K562 (cell line): ENCODE measurements around the gene CNOT2. TPM values are rescaled to one million over a fixed set of nuclear protein-coding genes. Genes with fewer than 3 reads are reported as not detected.
A peak's percentile ranks its signal among the peaks of the same experiment; 100 is the strongest.

Source experiments
- FOXK1 ChIP-seq: sonication (generic); formaldehyde crosslinking; IDR thresholded peaks from 2 replicates; pipeline ENCODE4 v1.8.0; 2022; ENCODE audit warnings: missing genetic modification reagents, mild to moderate bottlenecking, borderline replicate concordance
- polyA plus RNA-seq, 8 experiments: library from polyadenylated mRNA; depleted of rRNA in 4 of 8; stranded (reverse) in 5 of 8; unstranded in 3 of 8; fragments of >200 nt; fragmentation: Nextera tagmentation in 2 of 8; fragmentation: Illumina TruSeq in 1 of 8; extraction: Ambion mirVana in 2 of 8; extraction: Trizol in 1 of 8; gene quantifications; 2 replicates each; pipeline versions ENCODE4 v1.2.1 to v1.2.3, GENCODE V29; 2011 to 2014; ENCODE audit warnings: inconsistent platforms in 1 of 8, missing spikeins in 1 of 8
- total RNA-seq, 7 experiments: library from RNA; depleted of rRNA in 6 of 7; stranded (reverse); fragments of >200 nt in 6 of 7; fragmentation: Illumina TruSeq in 2 of 7; extraction: Trizol in 2 of 7; gene quantifications; 2 replicates each; pipeline versions ENCODE4 v1.2.1 to v1.2.3, GENCODE V29; 2011 to 2021; ENCODE audit warnings: low replicate concordance in 1 of 7
- TF ChIP-seq, protein P1 (sequence below), 2 experiments: fragments of 450-650 bp; IDR thresholded peaks; 2 replicates each; pipeline ENCODE4 v1.6.1; 2016; ENCODE audit warnings: mild to moderate bottlenecking in 2 of 2, borderline replicate concordance in 1 of 2, low read depth in 1 of 2, moderate library complexity in 1 of 2

Gene CNOT2
- total and polyA plus RNA-seq, 9 of the 15 experiments (the other 6 are each of a cell fraction or from before 2014, with no cell fraction given): 43.6 to 119 (median 84.4) TPM

DNA sequence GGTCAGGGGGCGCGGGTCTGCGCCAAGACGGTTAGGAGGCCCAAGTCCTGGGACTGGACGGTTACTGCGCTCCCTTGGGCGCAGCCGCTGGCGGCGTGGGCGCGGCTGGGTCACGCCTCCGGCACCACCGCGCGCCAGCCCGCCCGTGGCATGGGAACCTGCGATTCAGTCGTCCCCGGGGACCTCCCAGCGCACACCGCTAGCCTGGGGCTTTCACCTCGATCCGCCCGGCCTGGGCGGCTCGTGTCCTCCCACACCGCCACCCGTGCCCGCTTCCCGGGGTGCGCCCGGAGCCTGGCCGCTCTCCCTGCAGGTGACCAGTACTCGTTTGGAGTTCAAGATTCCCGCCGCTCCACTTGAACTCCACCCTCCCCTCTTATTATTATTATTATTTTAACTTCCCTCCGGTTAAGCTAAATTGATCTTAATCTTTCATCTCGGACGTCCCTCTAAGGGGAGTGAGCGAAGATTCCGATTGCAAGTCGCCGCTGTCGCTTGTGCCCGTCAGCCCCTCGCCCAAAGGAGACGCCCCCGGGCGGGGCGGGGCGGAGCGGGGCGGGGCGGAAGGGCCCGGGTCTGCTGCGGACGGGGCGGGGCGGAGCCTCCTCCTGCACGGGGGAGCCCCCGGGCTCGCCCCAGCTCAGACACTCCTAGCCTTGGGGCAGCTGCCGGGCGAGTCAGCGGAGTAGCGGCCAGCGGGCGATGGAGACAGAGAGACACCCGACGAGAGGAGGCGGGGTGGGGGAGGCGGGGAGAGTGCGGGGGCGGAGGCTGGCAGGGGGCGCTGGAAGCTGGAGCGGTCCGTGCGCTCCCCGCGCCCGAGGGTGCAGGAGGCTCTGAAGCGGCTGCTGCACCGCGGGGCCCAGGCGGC is 122.7 kb downstream of the CNOT2 start, which contains the start of gene KCNMB4 (continued):
- TF ChIP-seq, protein P1, sequence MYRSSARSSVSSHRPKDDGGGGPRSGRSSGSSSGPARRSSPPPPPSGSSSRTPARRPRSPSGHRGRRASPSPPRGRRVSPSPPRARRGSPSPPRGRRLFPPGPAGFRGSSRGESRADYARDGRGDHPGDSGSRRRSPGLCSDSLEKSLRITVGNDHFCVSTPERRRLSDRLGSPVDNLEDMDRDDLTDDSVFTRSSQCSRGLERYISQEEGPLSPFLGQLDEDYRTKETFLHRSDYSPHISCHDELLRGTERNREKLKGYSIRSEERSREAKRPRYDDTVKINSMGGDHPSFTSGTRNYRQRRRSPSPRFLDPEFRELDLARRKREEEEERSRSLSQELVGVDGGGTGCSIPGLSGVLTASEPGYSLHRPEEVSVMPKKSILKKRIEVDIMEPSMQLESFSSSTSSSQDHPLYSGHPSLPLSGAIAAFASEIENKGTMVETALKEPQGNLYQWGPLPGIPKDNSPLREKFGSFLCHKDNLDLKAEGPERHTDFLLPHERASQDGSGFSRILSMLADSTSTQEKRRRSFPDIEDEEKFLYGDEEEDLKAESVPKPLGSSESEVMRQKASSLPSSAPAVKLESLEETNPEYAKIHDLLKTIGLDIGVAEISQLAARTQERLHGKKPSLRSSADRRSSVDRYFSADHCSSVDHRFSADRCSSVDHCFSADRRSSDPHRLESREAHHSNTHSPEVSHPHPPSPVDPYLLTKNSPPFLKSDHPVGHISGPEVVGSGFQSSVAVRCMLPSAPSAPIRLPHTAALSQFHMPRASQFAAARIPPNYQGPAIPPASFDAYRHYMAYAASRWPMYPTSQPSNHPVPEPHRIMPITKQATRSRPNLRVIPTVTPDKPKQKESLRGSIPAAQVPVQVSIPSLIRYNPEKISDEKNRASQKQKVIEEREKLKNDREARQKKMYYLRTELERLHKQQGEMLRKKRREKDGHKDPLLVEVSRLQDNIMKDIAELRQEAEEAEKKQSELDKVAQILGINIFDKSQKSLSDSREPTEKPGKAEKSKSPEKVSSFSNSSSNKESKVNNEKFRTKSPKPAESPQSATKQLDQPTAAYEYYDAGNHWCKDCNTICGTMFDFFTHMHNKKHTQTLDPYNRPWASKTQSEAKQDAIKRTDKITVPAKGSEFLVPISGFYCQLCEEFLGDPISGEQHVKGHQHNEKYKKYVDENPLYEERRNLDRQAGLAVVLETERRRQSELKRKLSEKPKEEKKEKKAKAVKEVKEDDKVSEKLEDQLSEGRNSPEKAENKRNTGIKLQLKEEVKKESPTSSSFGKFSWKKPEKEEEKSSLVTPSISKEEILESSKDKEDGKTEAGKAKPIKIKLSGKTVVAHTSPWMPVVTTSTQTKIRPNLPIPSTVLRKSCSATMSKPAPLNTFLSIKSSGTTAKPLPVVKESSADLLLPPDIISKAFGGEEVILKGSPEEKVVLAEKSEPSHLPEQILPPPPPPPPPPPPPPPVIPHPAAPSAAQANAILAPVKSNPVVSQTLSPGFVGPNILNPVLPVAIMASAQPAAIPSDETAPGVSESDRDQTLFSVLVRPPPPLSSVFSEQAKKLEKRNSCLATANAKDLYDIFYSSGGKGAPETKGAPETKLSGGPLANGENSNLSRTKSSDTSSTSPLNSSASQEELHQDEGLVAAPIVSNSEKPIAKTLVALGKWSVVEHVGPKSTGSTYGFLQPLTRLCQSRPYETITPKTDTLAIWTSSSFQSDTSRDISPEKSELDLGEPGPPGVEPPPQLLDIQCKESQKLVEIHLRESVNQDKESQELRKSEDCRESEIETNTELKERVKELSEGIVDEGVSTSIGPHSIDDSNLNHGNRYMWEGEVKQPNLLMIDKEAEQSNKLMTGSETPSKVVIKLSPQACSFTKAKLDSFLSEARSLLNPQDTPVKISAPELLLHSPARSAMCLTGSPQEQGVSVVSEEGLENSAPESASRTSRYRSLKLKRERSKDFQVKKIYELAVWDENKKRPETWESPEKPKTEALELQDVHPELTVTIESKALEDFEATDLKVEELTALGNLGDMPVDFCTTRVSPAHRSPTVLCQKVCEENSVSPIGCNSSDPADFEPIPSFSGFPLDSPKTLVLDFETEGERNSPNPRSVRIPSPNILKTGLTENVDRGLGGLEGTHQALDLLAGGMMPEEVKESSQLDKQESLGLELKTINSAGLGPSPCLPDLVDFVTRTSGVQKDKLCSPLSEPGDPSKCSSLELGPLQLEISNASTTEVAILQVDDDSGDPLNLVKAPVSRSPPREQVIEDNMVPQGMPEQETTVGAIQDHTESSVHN (IDR thresholded peaks at IDR 0.05; ENCODE audit: borderline replicate concordance in 1 of 2, low read depth in 1 of 2): no peak
- 0 out of 2 replicates have a peak, but pooled peaks have one; percentile 52 for TF ChIP-seq FOXK1 (CRISPR knock-in tag)
